Spleen (tissue), 11 donors: ENCODE results near the gene GNB3. TPM values are rescaled to one million over a fixed set of nuclear protein-coding genes. Genes with fewer than 3 reads are reported as not detected.

Experiments
- DNase-seq: peaks from one replicate; pipeline ENCODE4 v3.0.0-alpha.2; 2020
- H3K27ac ChIP-seq, 8 donors: fragments of 200-600 bp; sonication (generic) in 7 of 8; 1 replicate in 4 of 8; 2 replicates in 4 of 8; pipeline versions ENCODE4 v1.5.0 to v1.8.0; 2016 to 2021; ENCODE audit warnings: inconsistent platforms in 4 of 8, mild to moderate bottlenecking in 4 of 8, moderate library complexity in 1 of 8
- H3K27me3 ChIP-seq, 7 donors: fragments of 200-600 bp; sonication (generic) in 6 of 7; replicated peaks in 1 of 7; 1 replicate in 4 of 7; 2 replicates in 3 of 7; pipeline versions ENCODE4 v1.5.0 to v1.8.0; 2016 to 2021; ENCODE audit warnings: inconsistent platforms in 3 of 7, mild to moderate bottlenecking in 1 of 7
- H3K36me3 ChIP-seq, 6 donors: fragments of 200-600 bp; sonication (generic) in 5 of 6; 1 replicate in 4 of 6; 2 replicates in 2 of 6; pipeline versions ENCODE4 v1.5.0 to v1.8.0; 2016 to 2021; ENCODE audit warnings: inconsistent platforms in 2 of 6
- H3K4me1 ChIP-seq, 6 donors: fragments of 200-600 bp; sonication (generic) in 5 of 6; 1 replicate in 3 of 6; 2 replicates in 3 of 6; pipeline versions ENCODE4 v1.5.0 to v1.8.0; 2016 to 2021; ENCODE audit warnings: inconsistent platforms in 3 of 6
- H3K4me3 ChIP-seq, 8 donors: fragments of 200-600 bp; sonication (generic) in 7 of 8; 1 replicate in 4 of 8; 2 replicates in 4 of 8; pipeline versions ENCODE4 v1.5.0 to v1.8.0; 2016 to 2021; ENCODE audit warnings: inconsistent platforms in 4 of 8, mild to moderate bottlenecking in 4 of 8, moderate library complexity in 2 of 8
- H3K9me3 ChIP-seq, 8 donors: fragments of 200-600 bp; sonication (generic) in 7 of 8; 1 replicate in 4 of 8; 2 replicates in 4 of 8; pipeline versions ENCODE4 v1.5.0 to v1.8.0; 2016 to 2021; ENCODE audit warnings: inconsistent platforms in 4 of 8
- POLR2A ChIP-seq, 3 donors: fragments of 450-650 bp; IDR thresholded peaks; one replicate each; pipeline ENCODE4 v1.5.1; 2017; ENCODE audit warnings: antibody characterized with exemption in 3 of 3, mild to moderate bottlenecking in 1 of 3
- POLR2AphosphoS5 ChIP-seq, 3 donors: sonication (generic); formaldehyde crosslinking; IDR thresholded peaks; one replicate each; pipeline ENCODE4 v1.5.1; 2017; ENCODE audit warnings: antibody characterized with exemption in 3 of 3
- WGBS, 5 donors: extraction: QIAGEN DNeasy Blood & Tissue Kit in 3 of 5; methylation state at CpG; one replicate each; pipeline versions ENCODE4 v1.1.5 to v1.1.7; 2013 to 2018; 5-methylcytosine and 5-hydroxymethylcytosine counted together
- intact Hi-C: fragments of 100-400 bp; cut with DNase I; formaldehyde crosslinking; loops from one replicate; pipeline ENCODE4 v1.15.0; 2023; ENCODE audit warnings: low total_unique reads
- polyA plus RNA-seq, 3 donors: library from polyadenylated mRNA; stranded (reverse); fragments of 200-250 nt; gene quantifications; one replicate each; pipeline ENCODE4 v1.2.1, GENCODE V29; 2013
- total RNA-seq, 7 donors: library from RNA; depleted of rRNA in 3 of 7; stranded (reverse); fragments of >200 nt in 3 of 7; fragmentation: NEBNext Ultra II Directional in 4 of 7; extraction: Animal tissue kit (Norgen Biotek cat#: 25700) in 4 of 7; gene quantifications; one replicate each; pipeline versions ENCODE4 v1.1.0 to v1.2.1, GENCODE V29; 2016 to 2021
- TF ChIP-seq, protein P1 (sequence below), 11 experiments: fragments of 200-600 bp in 7 of 11; fragments of 450-650 bp in 4 of 11; sonication (generic) in 4 of 11; IDR thresholded peaks in 8 of 11; conservative IDR thresholded peaks in 3 of 11; 1 replicate in 7 of 11; 2 replicates in 4 of 11; pipeline versions ENCODE4 v1.4.0 to v1.8.0; 2016 to 2021; ENCODE audit warnings: antibody characterized with exemption in 11 of 11, inconsistent platforms in 4 of 11, mild to moderate bottlenecking in 1 of 11
- donor health status: healthy with polysubstance abuse.
- donor health status: DM: no; HTN: no; CAD: no; lungs with moderate emphysema.
- donor health status: DM: no; HTN: no; CAD: no.
- donor health status: Bipolar disorder and iron deficiency.
- donor health status: healthy.
- donor health status: DM: no; HTN: no; CAD: no.
- donor health status: DM: yes; HTN: yes; CAD: no.

GNB3 gene
- total and polyA plus RNA-seq, 10 donors = 0.75 to 3.9 (median 1.3) TPM

- peak; percentile 90 for DNase-seq
- H3K36me3 ChIP-seq = peaks cover 0 to 41% (median 5%) of the 10 kb centered on the region in 6 donors
- TF ChIP-seq POLR2AphosphoS5 (IDR thresholded peaks at IDR 0.05) = no peak
- TF ChIP-seq, protein P1, sequence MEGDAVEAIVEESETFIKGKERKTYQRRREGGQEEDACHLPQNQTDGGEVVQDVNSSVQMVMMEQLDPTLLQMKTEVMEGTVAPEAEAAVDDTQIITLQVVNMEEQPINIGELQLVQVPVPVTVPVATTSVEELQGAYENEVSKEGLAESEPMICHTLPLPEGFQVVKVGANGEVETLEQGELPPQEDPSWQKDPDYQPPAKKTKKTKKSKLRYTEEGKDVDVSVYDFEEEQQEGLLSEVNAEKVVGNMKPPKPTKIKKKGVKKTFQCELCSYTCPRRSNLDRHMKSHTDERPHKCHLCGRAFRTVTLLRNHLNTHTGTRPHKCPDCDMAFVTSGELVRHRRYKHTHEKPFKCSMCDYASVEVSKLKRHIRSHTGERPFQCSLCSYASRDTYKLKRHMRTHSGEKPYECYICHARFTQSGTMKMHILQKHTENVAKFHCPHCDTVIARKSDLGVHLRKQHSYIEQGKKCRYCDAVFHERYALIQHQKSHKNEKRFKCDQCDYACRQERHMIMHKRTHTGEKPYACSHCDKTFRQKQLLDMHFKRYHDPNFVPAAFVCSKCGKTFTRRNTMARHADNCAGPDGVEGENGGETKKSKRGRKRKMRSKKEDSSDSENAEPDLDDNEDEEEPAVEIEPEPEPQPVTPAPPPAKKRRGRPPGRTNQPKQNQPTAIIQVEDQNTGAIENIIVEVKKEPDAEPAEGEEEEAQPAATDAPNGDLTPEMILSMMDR (IDR thresholded peaks at IDR 0.05 in 8 of 11, conservative IDR thresholded peaks at IDR 0.05 in 3 of 11) = no peak
- TF ChIP-seq POLR2A (IDR thresholded peaks at IDR 0.05) = no peak
These were observed 10.0 kb downstream of the GNB3 start for GRCh38 chr12:6850796-6851152.

DNA sequence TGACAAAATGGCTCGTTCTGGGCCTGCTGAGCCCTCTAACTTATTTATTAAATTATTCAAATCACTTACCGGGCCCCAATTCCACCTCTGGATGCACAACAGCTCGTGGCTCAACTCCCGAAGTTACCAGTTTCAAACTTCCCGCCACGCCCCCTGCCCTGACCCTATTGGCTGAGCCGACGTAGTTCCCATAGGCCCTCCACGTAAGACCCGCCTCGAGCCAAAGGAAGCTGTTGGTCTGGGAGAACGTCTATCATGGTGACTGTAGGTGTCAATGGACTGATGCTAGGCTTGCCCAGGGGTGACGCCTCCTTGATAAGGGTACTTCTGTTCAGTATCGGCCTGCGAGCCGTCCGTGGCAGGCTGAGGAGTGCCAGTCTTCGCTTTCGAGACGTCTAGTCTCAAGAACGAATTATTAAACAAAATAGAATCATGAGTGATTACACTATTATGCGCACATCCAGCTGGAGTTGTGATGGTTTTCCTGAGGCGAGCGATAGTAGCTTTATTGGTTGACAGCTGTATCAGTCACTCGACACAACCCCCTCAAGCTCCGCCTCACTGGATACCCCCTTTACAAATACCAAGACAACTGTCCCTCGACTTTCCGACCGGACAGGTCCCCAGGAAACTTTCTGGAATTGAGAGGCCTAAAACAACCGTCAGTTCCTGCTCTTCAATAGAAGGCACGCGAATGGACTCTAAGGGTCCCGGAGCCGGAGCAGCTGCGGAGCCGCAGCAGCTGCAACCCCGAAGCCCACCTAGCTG lies 10.6 kb downstream of the GNB3 start, which contains the start of gene CDCA3:
TSS of gene CDCA3 (minus strand) at position 134 of the 768 bp plus-strand sequence. CDS start 334 bp downstream, outside the sequence.
- Histone ChIP-seq H3K27ac (peak within 1 kb of the TSS; percentile 82 to 98 (median 97)), H3K9me3 (no peaks in the 10 kb centered on the region), H3K36me3 (peaks cover 0 to 41% (median 10%) of the 10 kb centered on the region in 6 donors), H3K4me3 (peak within 1 kb of the TSS; percentile 33 to 95 (median 68)), H3K27me3 (no peaks in the 10 kb centered on the region), H3K4me1 (peaks cover 14 to 45% (median 25%) of the 10 kb centered on the region in 6 donors)
- intact Hi-C loops = loop anchor here (10.0 kb wide), 1 partner anchor 287 kb away; the partner anchor contains the start of gene NOP2
- TF ChIP-seq POLR2AphosphoS5 (IDR thresholded peaks at IDR 0.05) (peak in 2 of 3 donors; percentile 93 to 98), POLR2A (IDR thresholded peaks at IDR 0.05) (peak in 2 of 3 donors; percentile 70 to 89)
- TF ChIP-seq, protein P1 (IDR thresholded peaks at IDR 0.05 in 8 of 11, conservative IDR thresholded peaks at IDR 0.05 in 3 of 11) = peak in 2 of 11 experiments; percentile 11 to 13
- 0 to 1% (median 0%) methylated on average over 36 to 37 of the region's 37 CpGs for WGBS, 5 donors
- peak; percentile 94 for DNase-seq

More at GRCh38 chr12:6850796-6851152, 10.0 kb downstream of the GNB3 start:
- peak overlapping the region in 5 of 8 donors; percentile 95 to 98 (median 97) for H3K27ac ChIP-seq
- H3K4me3 ChIP-seq = peak overlapping the region in 6 of 8 donors; percentile 64 to 95 (median 68)
- intact Hi-C loops = loop anchor here (10.0 kb wide), 1 partner anchor 286 kb away; the partner anchor contains the start of gene NOP2
- H3K27me3 ChIP-seq = no peaks in the 10 kb centered on the region
- H3K9me3 ChIP-seq = no peaks in the 10 kb centered on the region
- peaks cover 14 to 45% (median 25%) of the 10 kb centered on the region in 6 donors for H3K4me1 ChIP-seq
- 48 to 54% (median 52%) methylated on average over 16 of the region's 16 CpGs for WGBS, 5 donors

- Histone ChIP-seq H3K27me3 (no peaks in the 10 kb centered on the region), H3K36me3 (peaks cover 3 to 44% (median 18%) of the 10 kb centered on the region in 6 donors), H3K4me1 (peaks cover 14 to 45% (median 25%) of the 10 kb centered on the region in 6 donors), H3K9me3 (no peaks in the 10 kb centered on the region), H3K27ac (peak within 1 kb of the TSS; percentile 82 to 98 (median 97)), H3K4me3 (peak within 1 kb of the TSS; percentile 49 to 95 (median 68))
- TF ChIP-seq POLR2A (IDR thresholded peaks at IDR 0.05) (peak in 1 of 3 donors; percentile 79), POLR2AphosphoS5 (IDR thresholded peaks at IDR 0.05) (peak; percentile 79 to 91 (median 88))
- TF ChIP-seq, protein P1 (IDR thresholded peaks at IDR 0.05 in 8 of 11, conservative IDR thresholded peaks at IDR 0.05 in 3 of 11) = peak in 7 of 11 experiments; percentile 3 to 52 (median 18)
- WGBS, 5 donors = 0 to 1% (median 0%) methylated on average over 45 to 65 of the region's 65 CpGs
- DNase-seq = peak; percentile 100
- intact Hi-C loops = loop anchor here (10.0 kb wide), 1 partner anchor 287 kb away; the partner anchor contains the start of gene NOP2
These were observed 11.4 kb downstream of the GNB3 start, which contains the start of gene USP5 for GRCh38 chr12:6851921-6852650. Gene USP5, plus strand, starts transcription at chr12:6852150. Its CDS starts 30 bp downstream, at chr12:6852180.
